Left ventricle myocardium inferior (tissue), 1 donor: ENCODE results near the gene KRTAP12-4. TPM values are rescaled to one million over a fixed set of nuclear protein-coding genes. Genes with fewer than 3 reads are reported as not detected.
"Not testable (repeated sequence)": the region's sequence is repeated elsewhere in the genome, so short reads cannot be mapped to it uniquely, and the experiment has no call there.

ENCODE experiments used
- DNase-seq: peaks from one replicate; pipeline ENCODE4 v3.0.0-alpha.2; 2020
- H3K27ac ChIP-seq: fragments of 200-600 bp; replicated peaks from 2 replicates; pipeline ENCODE4 v1.8.0; 2021
- H3K27me3 ChIP-seq: fragments of 200-600 bp; 2 replicates; pipeline ENCODE4 v1.8.0; 2021; ENCODE audit warnings: low read depth
- H3K36me3 ChIP-seq: fragments of 200-600 bp; 2 replicates; pipeline ENCODE4 v1.8.0; 2021
- H3K4me1 ChIP-seq: fragments of 200-600 bp; 2 replicates; pipeline ENCODE4 v1.8.0; 2021
- H3K4me3 ChIP-seq: fragments of 200-600 bp; 2 replicates; pipeline ENCODE4 v1.8.0; 2021; ENCODE audit warnings: mild to moderate bottlenecking, moderate library complexity
- H3K9me3 ChIP-seq: fragments of 200-600 bp; replicated peaks from 2 replicates; pipeline ENCODE4 v1.8.0; 2021
- CTCF ChIP-seq: fragments of 200-600 bp; IDR thresholded peaks from 2 replicates; pipeline ENCODE4 v1.8.0; 2021; ENCODE audit warnings: antibody characterized with exemption, mild to moderate bottlenecking, borderline replicate concordance
- intact Hi-C: fragments of 100-400 bp; cut with micrococcal nuclease; formaldehyde crosslinking; loops from one replicate; pipeline ENCODE4 v1.11.0; 2022
- total RNA-seq: library from RNA; stranded (reverse); fragmentation: NEBNext Ultra II Directional; extraction: Animal tissue kit (Norgen Biotek cat#: 25700); gene quantifications from one replicate; pipeline ENCODE4 v1.2.1, GENCODE V29; 2021
- donor health status: DM: no; HTN: yes; CAD: no; lungs with severe emphysema.

KRTAP12-4 gene
- total RNA-seq, 1 donor from 2014 or later: not detected

GRCh38 chr21:44691686-44692085 is 37.2 kb upstream of the KRTAP12-4 start:
- TF ChIP-seq CTCF: no peak
- Histone ChIP-seq H3K4me1 (no peaks in the 10 kb centered on the region), H3K9me3 (peaks cover 30% of the 10 kb centered on the region), H3K4me3 (no peak overlapping the region), H3K36me3 (no peaks in the 10 kb centered on the region), H3K27ac (no peak overlapping the region), H3K27me3 (peaks cover 38% of the 10 kb centered on the region)
- intact Hi-C loops: no loop called here
- DNase-seq: no peak

GRCh38 chr21:44689740-44690139 is 35.3 kb upstream of the KRTAP12-4 start:
- H3K4me3 ChIP-seq, H3K27ac ChIP-seq, DNase-seq, H3K36me3 ChIP-seq, H3K4me1 ChIP-seq, intact Hi-C loops: not testable (repeated sequence)
- Histone ChIP-seq H3K27me3 (peaks cover 37% of the 10 kb centered on the region), H3K9me3 (peaks cover 29% of the 10 kb centered on the region)

GRCh38 chr21:44687671-44688070 is 33.2 kb upstream of the KRTAP12-4 start:
- TF ChIP-seq CTCF: no peak
- Histone ChIP-seq H3K36me3 (no peaks in the 10 kb centered on the region), H3K27me3 (peaks cover 37% of the 10 kb centered on the region), H3K9me3 (peaks cover 8% of the 10 kb centered on the region), H3K4me1 (no peaks in the 10 kb centered on the region), H3K4me3 (no peak overlapping the region), H3K27ac (no peak overlapping the region)
- no peak for DNase-seq
- intact Hi-C loops: no loop called here

GRCh38 chr21:44686843-44687561 is 32.5 kb upstream of the KRTAP12-4 start:
- Histone ChIP-seq H3K27ac (no peak overlapping the region), H3K4me1 (no peaks in the 10 kb centered on the region), H3K27me3 (peaks cover 44% of the 10 kb centered on the region), H3K4me3 (no peak overlapping the region), H3K9me3 (peaks cover 1% of the 10 kb centered on the region), H3K36me3 (no peaks in the 10 kb centered on the region)
- no peak for DNase-seq
- intact Hi-C loops: no loop called here
- TF ChIP-seq CTCF: no peak

GRCh38 chr21:44686000-44686781 is 31.7 kb upstream of the KRTAP12-4 start:
- Histone ChIP-seq H3K27ac (no peak overlapping the region), H3K36me3 (no peaks in the 10 kb centered on the region), H3K4me1 (no peaks in the 10 kb centered on the region), H3K4me3 (no peak overlapping the region), H3K27me3 (peaks cover 47% of the 10 kb centered on the region), H3K9me3 (no peaks in the 10 kb centered on the region)
- DNase-seq: no peak
- intact Hi-C loops: no loop called here
- TF ChIP-seq CTCF: no peak

GRCh38 chr21:44685050-44685449 is 30.6 kb upstream of the KRTAP12-4 start:
- intact Hi-C loops, H3K36me3 ChIP-seq, DNase-seq, H3K27ac ChIP-seq, H3K9me3 ChIP-seq, H3K4me1 ChIP-seq, H3K4me3 ChIP-seq: not testable (repeated sequence)
- H3K27me3 ChIP-seq: peaks cover 47% of the 10 kb centered on the region
